GM20000 (cell line): ENCODE measurements around the gene KRTAP21-3.

Source experiments
- DNase-seq: peaks from one replicate; pipeline ENCODE4 v3.0.0; 2012; ENCODE audit warnings: low spot score
- CTCF ChIP-seq: IDR thresholded peaks from 2 replicates; pipeline ENCODE4 v1.5.1; 2012; ENCODE audit warnings: mild to moderate bottlenecking, control low read depth; ENCODE audit errors: extremely low read depth, missing control alignments

Gene KRTAP21-3

DNA sequence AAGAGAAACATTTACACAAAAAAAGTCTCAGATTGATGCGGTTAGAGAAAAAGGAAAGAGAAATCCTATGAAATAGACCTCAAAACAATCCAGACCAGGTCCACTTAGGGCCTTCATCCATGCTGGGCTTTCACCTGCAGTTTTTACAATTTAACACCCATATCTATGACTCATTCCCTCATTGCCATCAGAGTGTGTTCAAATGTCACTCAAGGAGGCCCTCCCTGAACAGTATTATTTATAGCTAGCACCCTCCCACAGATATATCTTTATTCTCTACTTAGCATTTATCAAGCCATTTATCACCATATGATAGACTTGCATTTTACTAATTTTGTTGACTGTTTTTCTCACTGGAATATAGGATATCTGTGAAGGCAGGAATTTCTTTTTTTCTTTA, 824 bp upstream of the KRTAP21-3 start:
- no peak for TF ChIP-seq CTCF
- no peak for DNase-seq

DNA sequence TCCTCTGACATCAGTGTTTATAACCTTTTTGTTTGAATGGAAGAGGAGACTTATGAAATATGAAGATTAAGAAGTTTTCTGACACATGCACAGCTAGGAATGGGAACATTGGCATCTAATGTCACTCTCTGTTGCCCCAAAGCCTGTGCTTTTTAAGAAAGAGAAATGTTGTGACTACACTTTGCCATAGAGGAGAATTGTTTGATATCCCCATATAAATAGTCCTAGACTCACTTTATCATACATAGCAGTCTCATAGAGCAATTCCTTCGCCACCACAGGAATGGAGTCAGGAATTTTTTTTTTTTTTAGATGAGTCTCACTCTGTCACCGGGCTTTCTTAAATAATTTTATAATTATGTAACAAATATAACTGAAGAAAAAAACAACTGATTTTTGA, 1.5 kb downstream of the KRTAP21-3 start:
- TF ChIP-seq CTCF, result no peak
- no peak for DNase-seq

GRCh38 chr21:30714946-30715345, 3.6 kb downstream of the KRTAP21-3 start:
- no peak for TF ChIP-seq CTCF
- DNase-seq, result no peak

DNA sequence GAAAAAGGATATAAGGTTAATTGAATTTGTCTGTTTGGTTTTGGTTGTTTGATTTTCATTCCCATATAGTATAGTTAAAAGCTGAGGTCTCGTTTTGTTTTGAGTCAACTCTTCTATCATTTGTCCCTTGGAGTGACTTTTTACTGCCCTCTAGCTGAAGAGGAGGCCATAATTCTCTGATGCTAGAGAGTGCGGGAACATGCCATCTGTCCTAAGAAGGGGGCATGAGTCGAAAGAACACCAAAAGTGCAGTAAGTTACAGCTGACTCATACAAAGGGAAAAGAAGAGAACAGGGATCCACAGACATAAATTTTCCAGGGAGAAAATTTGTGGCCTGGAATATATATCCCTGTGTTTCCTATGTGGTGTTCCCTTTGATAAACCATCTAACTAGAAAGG, 4.1 kb downstream of the KRTAP21-3 start:
- no peak for DNase-seq
- TF ChIP-seq CTCF, result no peak

- TF ChIP-seq CTCF, result no peak
Observed at GRCh38 chr21:30713766-30714165, 4.8 kb downstream of the KRTAP21-3 start.

GRCh38 chr21:30710499-30710898, 8.1 kb downstream of the KRTAP21-3 start:
- no peak for DNase-seq
- TF ChIP-seq CTCF, result no peak

More at GRCh38 chr21:30713766-30714165, 4.8 kb downstream of the KRTAP21-3 start:
- DNase-seq, result no peak

DNA sequence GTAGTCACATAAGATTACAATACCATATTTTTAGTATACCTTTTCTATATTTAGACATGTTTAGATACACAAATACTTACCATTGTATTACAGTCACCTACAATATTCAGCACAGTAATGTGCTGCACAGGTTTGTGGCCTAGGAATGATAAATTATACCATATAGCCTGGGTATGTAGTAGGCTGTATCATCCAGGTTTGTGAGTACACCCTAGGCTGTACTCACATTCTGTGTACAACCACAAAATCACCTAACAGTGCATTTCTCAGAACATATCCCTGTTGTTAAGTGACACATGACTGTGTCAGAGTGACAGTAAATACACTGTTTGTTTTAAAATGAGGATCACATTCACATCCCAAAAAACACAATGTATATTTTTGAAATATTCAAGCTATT, 11.2 kb downstream of the KRTAP21-3 start:
- no peak for DNase-seq
- no peak for TF ChIP-seq CTCF

DNA sequence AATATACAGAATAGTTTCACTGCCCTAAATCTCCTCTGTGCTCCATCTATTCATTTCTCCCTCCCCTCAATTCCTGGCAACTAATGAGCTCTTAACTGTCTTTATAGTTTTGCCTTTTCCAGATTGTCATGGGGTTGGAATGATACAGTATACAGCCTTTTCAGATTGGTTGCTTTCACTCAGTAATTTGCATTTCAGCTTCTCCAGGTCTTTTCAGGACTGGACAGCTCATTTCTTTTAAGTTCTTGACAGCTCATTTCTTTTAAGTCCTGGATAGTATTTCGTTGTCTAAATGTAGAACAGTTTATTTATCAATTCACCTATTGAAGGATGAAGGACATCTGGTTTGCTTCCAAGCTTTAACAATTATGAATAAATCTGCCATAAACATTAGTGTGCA, 22.6 kb downstream of the KRTAP21-3 start:
- no peak for TF ChIP-seq CTCF
- no peak for DNase-seq
